NOMO-1 treated with dmso at 0.1 percent for 144 hours (cell line): ENCODE data around the gene SLC27A6.
"Not testable (repeated sequence)": the region's sequence is repeated elsewhere in the genome, so short reads cannot be mapped to it uniquely, and the experiment has no call there.

Experiments
- DNase-seq: peaks from one replicate; lab custom pipeline; 2025; ENCODE audit not compliant: unreplicated experiment; lab: John Stamatoyannopoulos, UW

SLC27A6 gene

GRCh38 chr5:129001841-129002526 lies 36.7 kb downstream of the SLC27A6 start:
- DNase-seq, result no peak

GRCh38 chr5:129002527-129002842 lies 37.2 kb downstream of the SLC27A6 start:
- DNase-seq, result no peak

GRCh38 chr5:129003232-129003631 lies 37.9 kb downstream of the SLC27A6 start:
- no peak for DNase-seq

- DNase-seq, result no peak
These were observed 48.9 kb downstream of the SLC27A6 start for GRCh38 chr5:129014185-129014584.

- no peak for DNase-seq
These were observed 53.5 kb downstream of the SLC27A6 start for GRCh38 chr5:129018837-129019236.

GRCh38 chr5:129019401-129019908 lies 54.2 kb downstream of the SLC27A6 start:
- no peak for DNase-seq

- DNase-seq, result no peak
These were observed 55.4 kb downstream of the SLC27A6 start for GRCh38 chr5:129020683-129021082.

- no peak for DNase-seq
These were observed 56.5 kb downstream of the SLC27A6 start for GRCh38 chr5:129021744-129022143.

GRCh38 chr5:129022599-129022998 lies 57.3 kb downstream of the SLC27A6 start:
- DNase-seq, result no peak

GRCh38 chr5:129027260-129027659 lies 62.0 kb downstream of the SLC27A6 start:
- DNase-seq, result no peak

- DNase-seq, result no peak
These were observed 66.8 kb downstream of the SLC27A6 start for GRCh38 chr5:129031886-129032683.

- not testable (repeated sequence) for DNase-seq
These were observed 71.0 kb downstream of the SLC27A6 start for GRCh38 chr5:129036257-129036656.

GRCh38 chr5:129041196-129041881 lies 76.1 kb downstream of the SLC27A6 start:
- DNase-seq, result no peak

GRCh38 chr5:129042306-129042705 lies 77.0 kb downstream of the SLC27A6 start:
- no peak for DNase-seq

- no peak for DNase-seq
These were observed 78.6 kb downstream of the SLC27A6 start for GRCh38 chr5:129043894-129044293.

GRCh38 chr5:129046151-129046550 lies 80.9 kb downstream of the SLC27A6 start:
- DNase-seq, result no peak

GRCh38 chr5:129048509-129048908 lies 83.2 kb downstream of the SLC27A6 start:
- no peak for DNase-seq

- no peak for DNase-seq
These were observed 84.0 kb downstream of the SLC27A6 start for GRCh38 chr5:129049126-129049799.

GRCh38 chr5:129051283-129051682 lies 86.0 kb downstream of the SLC27A6 start:
- DNase-seq, result no peak

- DNase-seq, result no peak
These were observed 88.2 kb downstream of the SLC27A6 start for GRCh38 chr5:129053438-129053837.

- DNase-seq, result no peak
These were observed 92.0 kb downstream of the SLC27A6 start for GRCh38 chr5:129057329-129057728.
